IMR-90 (cell line): ENCODE results near the gene TAPT1.

ENCODE experiments used
- BHLHE40 ChIP-seq: fragments of 150-350 bp; IDR thresholded peaks from 2 replicates; pipeline ENCODE4 v1.6.1; 2016; ENCODE audit warnings: mild to moderate bottlenecking, low read depth, low read length
- CTCF ChIP-seq: conservative IDR thresholded peaks from 2 replicates; pipeline ENCODE4 v1.5.1; 2012; ENCODE audit warnings: mild to moderate bottlenecking, low read depth, low read length, improper control_type of control experiment
- FOS ChIP-seq: fragments of 150-350 bp; IDR thresholded peaks from 2 replicates; pipeline ENCODE4 v1.6.1; 2016; ENCODE audit warnings: low read depth, low read length
- MAFK ChIP-seq: IDR thresholded peaks from 2 replicates; pipeline ENCODE4 v1.6.1; 2012; ENCODE audit warnings: low read depth, low read length, improper control_type of control experiment
- MAZ ChIP-seq: IDR thresholded peaks from 2 replicates; pipeline ENCODE4 v1.6.1; 2012; ENCODE audit warnings: low read depth, mild to moderate bottlenecking, low read length, improper control_type of control experiment, moderate library complexity, borderline replicate concordance
- MXI1 ChIP-seq: IDR thresholded peaks from 2 replicates; pipeline ENCODE4 v1.6.1; 2012; ENCODE audit warnings: low read depth, mild to moderate bottlenecking, low read length, moderate library complexity, borderline replicate concordance
- POLR2A ChIP-seq: IDR thresholded peaks from 2 replicates; pipeline ENCODE4 v1.6.1; 2012; ENCODE audit warnings: mild to moderate bottlenecking, low read depth, low read length
- RAD21 ChIP-seq: IDR thresholded peaks from 2 replicates; pipeline ENCODE4 v1.6.1; 2012; ENCODE audit warnings: low read length, improper control_type of control experiment
- RCOR1 ChIP-seq: IDR thresholded peaks from 2 replicates; pipeline ENCODE4 v1.6.1; 2012; ENCODE audit warnings: mild to moderate bottlenecking, low read length, improper control_type of control experiment; ENCODE audit not compliant: insufficient replicate concordance
- RFX5 ChIP-seq: IDR thresholded peaks from 2 replicates; pipeline ENCODE4 v1.8.0; 2012; ENCODE audit warnings: low read depth, mild to moderate bottlenecking, low read length, moderate library complexity
- SMC3 ChIP-seq: fragments of 150-350 bp; IDR thresholded peaks from 2 replicates; pipeline ENCODE4 v1.6.1; 2016; ENCODE audit warnings: low read depth, mild to moderate bottlenecking, antibody characterized with exemption, low read length, moderate library complexity
- USF2 ChIP-seq: fragments of 150-350 bp; IDR thresholded peaks from 2 replicates; pipeline ENCODE4 v1.6.1; 2017; ENCODE audit warnings: mild to moderate bottlenecking, antibody characterized with exemption, low read length, low read depth

- no peak for TF ChIP-seq USF2
- TF ChIP-seq CTCF, result no peak
- TF ChIP-seq MAFK, result no peak
- TF ChIP-seq MXI1, result no peak
- no peak for TF ChIP-seq FOS
- TF ChIP-seq RAD21, result no peak
- no peak for TF ChIP-seq RFX5
- TF ChIP-seq BHLHE40, result no peak
- TF ChIP-seq SMC3, result no peak
- no peak for TF ChIP-seq POLR2A
- TF ChIP-seq RCOR1, result no peak
- TF ChIP-seq MAZ, result no peak
Measured at GRCh38 chr4:16227462-16227868, 1.2 kb upstream of the TAPT1 start.
